ENCODE data around the gene IFIT2.
"Not testable (repeated sequence)": the region's sequence is repeated elsewhere in the genome, so short reads cannot be mapped to it uniquely, and the experiment has no call there.

Gene IFIT2

GRCh38 chr10:89301721-89302445 is at the start of gene IFIT2:
TSS of gene IFIT2 (plus strand) at chr10:89302046. CDS start at chr10:89302124, 78 bp downstream.
- peak; percentile 21 to 46 (median 21) for DNase-seq

GRCh38 chr10:89252225-89252585 is 49.6 kb upstream of the IFIT2 start:
- DNase-seq, result no peak

- not testable (repeated sequence) for DNase-seq
Observed at GRCh38 chr10:89255091-89255579, 46.7 kb upstream of the IFIT2 start.

GRCh38 chr10:89255793-89256192 is 46.1 kb upstream of the IFIT2 start:
- no peak for DNase-seq

- no peak for DNase-seq
Observed at GRCh38 chr10:89256340-89256739, 45.5 kb upstream of the IFIT2 start.

GRCh38 chr10:89256962-89257361 is 44.9 kb upstream of the IFIT2 start:
- no peak for DNase-seq

- no peak for DNase-seq
Observed at GRCh38 chr10:89257581-89257980, 44.3 kb upstream of the IFIT2 start.

GRCh38 chr10:89258881-89259280 is 43.0 kb upstream of the IFIT2 start:
- no peak for DNase-seq

- no peak for DNase-seq
Observed at GRCh38 chr10:89262086-89263051, 39.5 kb upstream of the IFIT2 start.

GRCh38 chr10:89263091-89263490 is 38.8 kb upstream of the IFIT2 start:
- no peak for DNase-seq

GRCh38 chr10:89263531-89263930 is 38.3 kb upstream of the IFIT2 start:
- DNase-seq, result no peak

GRCh38 chr10:89266721-89267453 is 35.0 kb upstream of the IFIT2 start:
- no peak for DNase-seq

- DNase-seq, result no peak
Observed at GRCh38 chr10:89269433-89270152, 32.3 kb upstream of the IFIT2 start.

GRCh38 chr10:89270153-89270483 is 31.7 kb upstream of the IFIT2 start:
- no peak for DNase-seq

- DNase-seq, result no peak
Observed at GRCh38 chr10:89271532-89271931, 30.3 kb upstream of the IFIT2 start.

GRCh38 chr10:89273680-89274079 is 28.2 kb upstream of the IFIT2 start:
- no peak for DNase-seq

- DNase-seq, result no peak
Observed at GRCh38 chr10:89274928-89275327, 26.9 kb upstream of the IFIT2 start.

- DNase-seq, result no peak
Observed at GRCh38 chr10:89275383-89275782, 26.5 kb upstream of the IFIT2 start.

- DNase-seq, result no peak
Observed at GRCh38 chr10:89278034-89278535, 23.8 kb upstream of the IFIT2 start.

- no peak for DNase-seq
Observed at GRCh38 chr10:89278900-89279392, 22.9 kb upstream of the IFIT2 start.

- DNase-seq, result no peak
Observed at GRCh38 chr10:89279421-89279869, 22.4 kb upstream of the IFIT2 start.

- no peak for DNase-seq
Observed at GRCh38 chr10:89280508-89280907, 21.3 kb upstream of the IFIT2 start.
